GM10248 (cell line): ENCODE data around the gene CDKN1C.
A peak's percentile ranks its signal among the peaks of the same experiment; 100 is the strongest.

Experiments
- CTCF ChIA-PET: fragments of 300-600 bp; sonication (Branson Sonifier 250); formaldehyde crosslinking; extraction: SDS; loops from one replicate; lab custom pipeline; 2021; ENCODE audit warnings: antibody characterized with exemption; lab: Yijun Ruan, JAX
- POLR2A ChIA-PET: fragments of 350-650 bp; sonication (Branson Sonifier 250); formaldehyde crosslinking; extraction: SDS; loops from one replicate; lab custom pipeline; 2020; ENCODE audit warnings: antibody characterized with exemption; lab: Yijun Ruan, JAX
- DNase-seq: peaks from one replicate; pipeline ENCODE4 v3.0.0; 2012; ENCODE audit errors: extremely low spot score
- TF ChIP-seq, protein P1 (sequence below): IDR thresholded peaks from 2 replicates; pipeline ENCODE4 v1.5.1; 2012; ENCODE audit warnings: mild to moderate bottlenecking, low read depth; ENCODE audit errors: extremely low read depth, missing control alignments, control extremely low read depth

CDKN1C gene

DNA sequence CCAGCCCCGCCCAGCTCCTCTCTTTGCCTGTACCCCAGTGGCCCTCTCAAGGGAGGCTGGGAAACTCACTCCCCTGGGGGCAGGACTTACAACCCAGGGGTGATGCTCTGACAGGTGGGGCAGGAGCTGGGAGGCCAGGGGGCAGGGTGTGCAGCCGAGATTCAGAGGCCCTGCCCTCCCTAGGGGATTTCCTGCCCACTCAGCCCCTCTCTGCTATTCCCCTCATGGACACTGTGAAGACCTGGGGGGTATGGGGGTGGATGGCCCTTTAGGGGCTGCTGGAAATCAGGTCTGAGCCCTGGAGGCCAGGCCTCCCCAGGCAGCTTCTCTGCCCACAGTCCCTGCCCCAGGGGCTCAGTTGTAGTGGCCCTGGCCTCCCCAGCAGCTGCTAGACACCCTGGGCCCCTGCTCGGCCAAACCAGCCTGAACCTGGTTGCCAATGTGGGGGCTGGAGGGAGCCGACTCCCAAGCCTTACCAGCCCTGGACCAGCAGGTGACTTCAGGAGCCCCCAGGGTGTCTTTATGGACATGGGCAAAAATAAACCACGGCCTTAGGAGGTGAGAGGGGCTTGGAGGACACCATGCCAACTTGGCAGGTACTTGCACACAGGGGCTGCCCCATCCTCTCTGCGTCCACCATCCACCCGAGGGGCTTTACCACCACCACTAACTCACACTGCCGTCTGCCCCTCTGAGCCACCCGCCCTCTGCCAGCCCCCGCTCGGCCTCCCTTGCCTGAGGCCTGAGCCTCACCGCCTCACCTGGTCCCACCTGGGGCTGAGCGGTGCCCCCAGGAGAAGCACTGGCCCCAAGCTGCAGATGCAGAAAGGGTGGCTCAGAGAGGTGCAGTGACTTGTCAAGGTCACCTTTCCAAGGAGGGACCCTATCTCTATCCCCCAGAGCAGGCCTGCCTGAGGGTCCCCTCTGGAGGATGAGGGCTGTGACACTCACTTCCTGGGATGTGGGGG, 46.5 kb upstream of the CDKN1C start:
- ChIA-PET CTCF (interaction anchor here (0.9 to 4.2 kb wide), 7 partner anchors 9 to 400 kb away, joined by 3 to 39 read pairs (median 4); no protein-coding TSS in a partner anchor), POLR2A (no interaction called here)
- peak; percentile 24 for DNase-seq
- TF ChIP-seq, protein P1, sequence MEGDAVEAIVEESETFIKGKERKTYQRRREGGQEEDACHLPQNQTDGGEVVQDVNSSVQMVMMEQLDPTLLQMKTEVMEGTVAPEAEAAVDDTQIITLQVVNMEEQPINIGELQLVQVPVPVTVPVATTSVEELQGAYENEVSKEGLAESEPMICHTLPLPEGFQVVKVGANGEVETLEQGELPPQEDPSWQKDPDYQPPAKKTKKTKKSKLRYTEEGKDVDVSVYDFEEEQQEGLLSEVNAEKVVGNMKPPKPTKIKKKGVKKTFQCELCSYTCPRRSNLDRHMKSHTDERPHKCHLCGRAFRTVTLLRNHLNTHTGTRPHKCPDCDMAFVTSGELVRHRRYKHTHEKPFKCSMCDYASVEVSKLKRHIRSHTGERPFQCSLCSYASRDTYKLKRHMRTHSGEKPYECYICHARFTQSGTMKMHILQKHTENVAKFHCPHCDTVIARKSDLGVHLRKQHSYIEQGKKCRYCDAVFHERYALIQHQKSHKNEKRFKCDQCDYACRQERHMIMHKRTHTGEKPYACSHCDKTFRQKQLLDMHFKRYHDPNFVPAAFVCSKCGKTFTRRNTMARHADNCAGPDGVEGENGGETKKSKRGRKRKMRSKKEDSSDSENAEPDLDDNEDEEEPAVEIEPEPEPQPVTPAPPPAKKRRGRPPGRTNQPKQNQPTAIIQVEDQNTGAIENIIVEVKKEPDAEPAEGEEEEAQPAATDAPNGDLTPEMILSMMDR = no peak

DNA sequence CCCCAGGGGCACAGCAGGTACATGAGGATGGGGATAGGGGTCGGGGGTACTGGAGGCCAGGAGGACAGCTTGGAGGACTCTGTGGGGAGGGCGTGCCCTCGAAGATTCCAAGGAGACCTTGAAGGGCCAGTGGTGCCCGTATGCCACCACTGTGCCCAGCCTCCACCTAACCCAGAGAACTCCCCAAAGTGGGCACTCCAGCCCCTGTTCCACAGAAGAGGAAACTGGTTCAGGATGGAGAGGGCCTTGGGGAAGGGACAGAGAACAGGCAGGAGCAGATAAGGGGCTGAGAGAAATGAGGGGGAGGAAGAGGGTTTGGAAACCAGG, 45.8 kb upstream of the CDKN1C start:
- TF ChIP-seq, protein P1 = no peak
- CTCF ChIA-PET = interaction anchor here (0.9 to 4.2 kb wide), 5 partner anchors 11 to 399 kb away, joined by 4 to 39 read pairs (median 8); no protein-coding TSS in a partner anchor
- POLR2A ChIA-PET = no interaction called here
- no peak for DNase-seq

DNA sequence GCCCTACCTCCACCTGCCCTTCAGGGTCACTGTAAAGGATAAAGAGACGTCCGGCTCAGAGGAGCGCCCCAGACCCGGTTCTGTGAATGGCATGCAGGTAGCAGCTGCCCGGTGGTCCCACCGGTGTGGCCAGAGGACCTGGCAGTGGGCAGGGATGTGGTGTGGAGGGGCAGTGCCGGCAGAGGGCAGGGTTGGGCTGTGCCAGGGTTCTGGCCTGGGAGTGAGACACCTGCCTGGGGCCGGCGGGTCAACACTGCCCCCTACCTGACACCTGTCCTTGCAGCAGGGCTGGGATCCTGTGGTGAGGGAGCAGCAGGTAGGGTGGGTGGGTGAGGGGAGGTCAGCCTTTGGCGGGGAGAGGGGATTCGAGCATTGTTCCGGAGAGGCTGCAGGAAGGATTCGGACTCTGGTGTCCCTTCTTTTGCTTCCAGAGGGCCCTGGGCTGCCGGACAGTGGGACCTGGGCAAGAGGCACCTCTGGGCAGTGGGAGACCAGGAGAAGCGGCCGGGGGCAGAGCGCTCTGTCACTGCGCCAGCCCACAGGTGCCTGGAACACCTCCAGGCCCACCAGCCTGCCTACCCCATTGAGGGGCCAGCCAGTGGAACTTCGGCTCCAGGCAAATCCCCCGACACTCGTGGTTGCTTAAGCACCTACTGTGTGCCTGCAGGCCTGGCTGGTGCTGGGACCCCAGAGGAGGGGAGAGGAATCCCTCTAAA, 45.3 kb upstream of the CDKN1C start:
- ChIA-PET POLR2A (no interaction called here), CTCF (interaction anchor here (0.7 to 4.2 kb wide), 22 partner anchors 10 to 505 kb away, joined by 3 to 39 read pairs (median 7); a partner anchor contains a TSS)
- DNase-seq = peak; percentile 82
- TF ChIP-seq, protein P1 = peak; percentile 72

DNA sequence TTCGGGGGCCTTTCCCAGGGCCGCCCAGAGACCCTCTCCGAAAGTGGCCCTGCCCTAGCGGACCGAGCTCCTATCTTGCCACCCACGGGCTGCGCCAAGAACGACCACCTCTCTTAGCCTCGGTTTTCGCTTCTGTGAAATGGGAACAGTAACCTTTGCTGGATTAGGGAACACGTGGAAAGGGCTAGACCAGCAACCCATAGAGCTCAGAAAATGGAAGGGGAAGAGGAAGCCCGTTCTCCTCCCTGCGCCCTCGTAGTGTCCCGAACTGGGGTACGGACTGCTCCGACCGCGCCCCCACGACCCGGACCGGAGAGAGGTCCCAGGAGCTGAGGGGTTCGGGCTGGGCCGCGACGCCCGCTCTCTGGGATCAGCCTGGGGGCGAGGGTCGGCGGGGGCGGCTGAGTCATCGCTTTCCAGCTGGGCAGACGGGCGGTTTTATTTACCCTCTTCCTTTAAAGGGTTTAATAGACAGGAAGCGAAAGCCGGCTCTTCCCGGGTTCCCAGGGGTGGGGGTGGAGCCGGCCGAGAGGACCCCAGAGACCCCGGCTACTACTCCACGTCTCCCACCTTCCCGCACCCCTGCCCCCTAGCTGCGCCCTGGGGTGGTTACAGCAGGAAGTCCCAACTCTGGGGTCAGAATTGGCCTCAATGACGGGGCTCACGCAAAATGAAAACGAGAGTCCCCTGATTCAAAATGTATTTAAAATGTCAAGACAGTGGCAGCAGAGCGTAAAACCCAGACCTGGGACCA, 44.6 kb upstream of the CDKN1C start:
- ChIA-PET POLR2A (interaction anchor here (0.6 to 0.8 kb wide), 3 partner anchors 10 to 103 kb away, joined by 3 read pairs; partner anchors contain the start of gene NAP1L4), CTCF (interaction anchor here (0.7 to 4.2 kb wide), 28 partner anchors 10 to 1032 kb away, joined by 3 to 39 read pairs (median 4); a partner anchor contains a TSS)
- TF ChIP-seq, protein P1 = peak; percentile 64
- peak; percentile 77 for DNase-seq

DNA sequence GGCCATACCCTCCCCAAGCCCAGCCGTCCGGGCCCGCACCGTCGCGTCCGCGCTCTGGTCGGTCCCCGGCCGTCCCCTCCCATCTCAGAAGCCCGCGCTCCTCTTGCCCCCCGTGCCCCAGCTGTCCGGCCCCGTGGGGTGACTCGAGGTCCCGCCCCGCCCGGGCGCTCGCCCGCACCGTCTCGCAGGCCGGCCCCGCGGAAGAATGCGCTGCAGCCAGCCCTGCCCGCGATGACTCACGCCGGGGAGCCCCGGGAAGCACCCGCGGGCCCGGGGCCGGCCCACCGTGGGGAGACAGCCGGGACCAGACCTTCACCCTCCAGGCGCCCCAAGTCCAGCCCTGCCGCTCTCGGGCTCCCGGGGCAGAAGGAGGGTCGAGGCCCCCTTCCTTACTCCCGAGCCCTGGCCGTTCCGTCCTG, 44.0 kb upstream of the CDKN1C start:
- POLR2A ChIA-PET = interaction anchor here (0.6 to 0.8 kb wide), 3 partner anchors 9 to 102 kb away, joined by 3 read pairs; partner anchors contain the start of gene NAP1L4
- TF ChIP-seq, protein P1 = no peak
- CTCF ChIA-PET = interaction anchor here (0.7 to 4.2 kb wide), 26 partner anchors 9 to 1032 kb away, joined by 3 to 39 read pairs (median 4); a partner anchor contains a TSS
- peak; percentile 73 for DNase-seq
